Measurements from ENCODE around the gene COPB2. TPM values are rescaled to one million over a fixed set of nuclear protein-coding genes. Genes with fewer than 3 reads are reported as not detected.
A peak's percentile ranks its signal among the peaks of the same experiment; 100 is the strongest.
"Not testable (repeated sequence)": the region's sequence is repeated elsewhere in the genome, so short reads cannot be mapped to it uniquely, and the experiment has no call there.

The COPB2 gene
- total RNA-seq, 4 donors from 2014 or later: 80.0 to 110 (median 87.4) TPM

DNA sequence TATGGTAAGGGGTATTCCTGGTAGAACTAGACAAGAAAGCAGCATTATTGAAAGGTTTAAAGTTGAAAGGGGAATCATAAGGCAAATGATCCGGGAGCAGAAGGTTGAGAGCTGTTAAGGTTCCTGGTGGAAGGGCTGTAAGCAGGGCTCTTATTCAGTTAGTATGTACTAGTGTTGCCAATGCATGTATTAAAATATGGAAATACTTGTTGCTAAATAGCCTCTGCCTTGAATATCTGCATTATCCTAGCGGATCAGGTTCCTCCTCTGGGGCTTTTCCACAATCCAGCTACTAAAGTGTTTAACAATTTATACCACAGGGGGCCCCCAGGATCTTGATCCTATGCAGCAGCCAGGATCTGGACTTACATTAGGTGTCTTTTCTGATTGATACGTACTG is 7.3 kb upstream of the COPB2 start:
- ATAC-seq: no peak
- 93 to 94% methylated on average over 3 of the region's 3 CpGs for WGBS, 2 donors (ENCODE audit: low coverage in 1 of 2)

DNA sequence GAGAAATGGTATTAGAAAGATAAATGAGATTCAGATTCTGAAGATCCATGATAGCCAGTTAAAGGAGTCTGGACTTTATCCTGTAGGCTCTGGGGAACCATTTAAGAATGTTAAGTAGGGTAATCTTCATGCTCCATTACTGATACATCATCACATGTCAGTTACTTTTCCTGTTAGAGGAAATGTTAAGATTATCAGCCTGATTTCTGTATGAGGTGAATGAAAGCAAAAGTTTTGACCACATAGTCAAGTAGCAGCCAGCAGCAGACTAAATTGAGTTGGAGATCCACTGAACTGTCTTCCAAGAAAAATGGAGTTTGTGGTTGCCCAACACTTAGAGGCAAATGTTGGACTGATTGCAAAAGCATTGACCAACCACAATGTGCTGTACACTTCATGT is 4.7 kb upstream of the COPB2 start:
- TF ChIP-seq POLR2A (IDR thresholded peaks at IDR 0.05): no peak
- TF ChIP-seq, protein P1, sequence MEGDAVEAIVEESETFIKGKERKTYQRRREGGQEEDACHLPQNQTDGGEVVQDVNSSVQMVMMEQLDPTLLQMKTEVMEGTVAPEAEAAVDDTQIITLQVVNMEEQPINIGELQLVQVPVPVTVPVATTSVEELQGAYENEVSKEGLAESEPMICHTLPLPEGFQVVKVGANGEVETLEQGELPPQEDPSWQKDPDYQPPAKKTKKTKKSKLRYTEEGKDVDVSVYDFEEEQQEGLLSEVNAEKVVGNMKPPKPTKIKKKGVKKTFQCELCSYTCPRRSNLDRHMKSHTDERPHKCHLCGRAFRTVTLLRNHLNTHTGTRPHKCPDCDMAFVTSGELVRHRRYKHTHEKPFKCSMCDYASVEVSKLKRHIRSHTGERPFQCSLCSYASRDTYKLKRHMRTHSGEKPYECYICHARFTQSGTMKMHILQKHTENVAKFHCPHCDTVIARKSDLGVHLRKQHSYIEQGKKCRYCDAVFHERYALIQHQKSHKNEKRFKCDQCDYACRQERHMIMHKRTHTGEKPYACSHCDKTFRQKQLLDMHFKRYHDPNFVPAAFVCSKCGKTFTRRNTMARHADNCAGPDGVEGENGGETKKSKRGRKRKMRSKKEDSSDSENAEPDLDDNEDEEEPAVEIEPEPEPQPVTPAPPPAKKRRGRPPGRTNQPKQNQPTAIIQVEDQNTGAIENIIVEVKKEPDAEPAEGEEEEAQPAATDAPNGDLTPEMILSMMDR (IDR thresholded peaks at IDR 0.05): no peak
- no peak for TF ChIP-seq EP300 (IDR thresholded peaks at IDR 0.05)
- no peak for TF ChIP-seq POLR2AphosphoS5 (IDR thresholded peaks at IDR 0.05)
- Histone ChIP-seq H3K4me1 (peaks cover 0 to 25% (median 0%) of the 10 kb centered on the region in 3 donors), H3K4me3 (no peak overlapping the region), H3K9me3 (no peaks in the 10 kb centered on the region), H3K27ac (no peak overlapping the region), H3K27me3 (no peaks in the 10 kb centered on the region), H3K36me3 (no peaks in the 10 kb centered on the region)
- no peak for ATAC-seq

More for the DNA sequence above, 7.3 kb upstream of the COPB2 start:
- TF ChIP-seq EP300 (IDR thresholded peaks at IDR 0.05): no peak
- no peak for TF ChIP-seq POLR2AphosphoS5 (IDR thresholded peaks at IDR 0.05)
- TF ChIP-seq, protein P1 (IDR thresholded peaks at IDR 0.05): no peak
- TF ChIP-seq POLR2A (IDR thresholded peaks at IDR 0.05): no peak
- Histone ChIP-seq H3K27ac (no peak overlapping the region), H3K27me3 (no peaks in the 10 kb centered on the region), H3K4me3 (no peak overlapping the region), H3K4me1 (peaks cover 0 to 10% (median 0%) of the 10 kb centered on the region in 3 donors), H3K36me3 (no peaks in the 10 kb centered on the region), H3K9me3 (peaks cover 0 to 7% (median 0%) of the 10 kb centered on the region in 3 donors)

DNA sequence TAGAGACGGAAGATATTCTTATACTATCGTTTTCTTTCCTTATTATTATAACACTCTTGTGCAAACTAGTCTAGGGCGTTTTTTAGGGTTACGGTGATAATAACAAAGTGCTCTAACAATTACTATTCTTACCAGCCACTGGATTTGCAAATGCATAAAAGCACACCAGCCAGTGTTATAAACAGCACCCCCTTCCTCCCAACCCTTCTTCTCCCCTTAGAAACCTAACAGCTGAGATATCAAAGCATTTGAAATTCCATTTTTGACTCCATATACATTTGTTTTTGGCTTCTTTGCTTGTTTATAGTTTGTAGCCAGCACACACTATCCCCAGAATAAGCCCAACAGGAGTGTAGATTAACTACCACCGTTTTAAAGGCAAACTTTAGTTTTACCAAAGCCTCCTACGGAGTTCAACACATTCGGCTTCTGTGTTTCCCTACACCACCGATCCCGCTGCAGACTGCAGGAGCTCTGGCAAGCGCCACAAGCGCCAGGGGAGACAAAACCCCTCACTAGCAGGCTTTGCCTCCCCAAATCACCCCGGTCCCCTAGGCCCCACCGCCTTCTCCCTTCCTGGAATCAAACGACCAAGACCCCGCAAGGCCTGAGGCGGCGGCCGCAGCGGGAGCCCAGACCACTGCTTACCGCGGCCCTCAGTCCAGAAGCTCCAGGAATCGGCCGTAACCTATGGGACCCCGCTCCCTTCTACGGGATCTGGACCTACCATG is 461 bp downstream of the COPB2 start:
- H3K9me3 ChIP-seq: no peaks in the 10 kb centered on the region
- no peak for ATAC-seq
- peaks cover 0 to 70% (median 16%) of the 10 kb centered on the region in 3 donors for H3K4me1 ChIP-seq
- H3K27ac ChIP-seq: peak overlapping the region; percentile 84 to 99 (median 92)
- no peaks in the 10 kb centered on the region for H3K36me3 ChIP-seq
- 0 to 5% methylated on average over 3 to 12 of the region's 25 CpGs for WGBS, 2 donors (ENCODE audit: low coverage in 1 of 2)
- no peaks in the 10 kb centered on the region for H3K27me3 ChIP-seq
- TF ChIP-seq, protein P1 (IDR thresholded peaks at IDR 0.05): no peak
- TF ChIP-seq EP300 (IDR thresholded peaks at IDR 0.05): no peak
- TF ChIP-seq POLR2AphosphoS5 (IDR thresholded peaks at IDR 0.05): no peak
- TF ChIP-seq POLR2A (IDR thresholded peaks at IDR 0.05): no peak
- H3K4me3 ChIP-seq: peak overlapping the region; percentile 77 to 92

DNA sequence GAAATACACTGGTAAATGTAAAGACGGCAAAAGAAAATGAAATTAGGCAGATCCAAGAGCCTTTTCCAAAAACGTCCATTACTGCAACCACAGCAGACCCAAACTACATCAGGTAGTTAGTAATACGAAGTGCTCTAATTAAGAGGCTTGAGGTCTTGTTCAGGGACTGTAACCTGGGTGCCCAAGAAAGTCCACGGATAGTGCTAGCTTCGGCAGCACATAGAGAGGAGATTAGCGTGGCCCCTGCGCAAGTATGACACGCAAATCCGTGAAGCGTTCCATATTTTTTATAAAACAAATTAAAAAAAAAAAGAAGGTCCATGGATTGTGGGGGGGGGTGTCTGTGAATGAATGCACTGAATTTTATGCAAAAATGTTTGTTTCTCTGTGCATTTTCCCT is 1.4 kb downstream of the COPB2 start:
- H3K27me3 ChIP-seq: no peaks in the 10 kb centered on the region
- H3K4me1 ChIP-seq: peaks cover 0 to 71% (median 16%) of the 10 kb centered on the region in 3 donors
- H3K4me3 ChIP-seq: peak overlapping the region in 1 of 2 donors; percentile 77
- no peak overlapping the region for H3K27ac ChIP-seq
- no peaks in the 10 kb centered on the region for H3K9me3 ChIP-seq
- peaks cover 0 to 2% of the 10 kb centered on the region in 2 donors for H3K36me3 ChIP-seq
- WGBS, 2 donors (ENCODE audit: low coverage in 1 of 2): 67 to 76% methylated on average over 7 to 8 of the region's 10 CpGs
- TF ChIP-seq, protein P1 (IDR thresholded peaks at IDR 0.05): no peak
- TF ChIP-seq POLR2AphosphoS5 (IDR thresholded peaks at IDR 0.05) (no peak), POLR2A (IDR thresholded peaks at IDR 0.05) (no peak), EP300 (IDR thresholded peaks at IDR 0.05) (no peak)
- no peak for ATAC-seq

DNA sequence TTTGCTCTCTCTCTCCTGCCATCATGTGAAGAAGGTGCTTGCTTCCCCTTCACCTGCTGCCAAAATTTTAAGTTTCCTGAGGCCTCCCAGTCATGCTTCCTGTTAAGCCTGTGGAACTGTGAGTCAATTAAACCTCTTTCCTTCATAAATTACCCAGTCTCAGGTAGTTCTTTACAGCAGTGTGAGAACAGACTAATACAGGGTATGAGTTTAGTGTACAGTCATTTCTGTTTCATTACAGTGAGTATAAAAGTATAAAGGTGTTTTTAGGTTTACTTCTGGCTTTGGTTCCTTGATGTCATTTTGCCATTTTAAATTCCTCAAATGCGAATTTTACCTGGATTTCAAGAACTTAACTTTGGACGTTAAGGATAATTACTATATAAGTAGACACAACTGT is 7.2 kb downstream of the COPB2 start:
- peaks cover 3 to 61% (median 4%) of the 10 kb centered on the region in 3 donors for H3K4me1 ChIP-seq
- H3K4me3 ChIP-seq, ATAC-seq, H3K27ac ChIP-seq, H3K27me3 ChIP-seq, H3K9me3 ChIP-seq: not testable (repeated sequence)
- WGBS, 2 donors (ENCODE audit: low coverage in 1 of 2): 76 to 88% methylated on average over 2 of the region's 2 CpGs
- peaks cover 3 to 52% of the 10 kb centered on the region in 2 donors for H3K36me3 ChIP-seq

Data from gastroesophageal sphincter (tissue), 4 donors.